HepG2 (cell line): ENCODE measurements around the gene TECPR1. TPM values are rescaled to one million over a fixed set of nuclear protein-coding genes. Genes with fewer than 3 reads are reported as not detected.

Experiments used
- ARNT ChIP-seq: fragments of 450-650 bp; IDR thresholded peaks from 2 replicates; pipeline ENCODE4 v1.6.1; 2017
- ATAD3A ChIP-seq: sonication (generic); formaldehyde crosslinking; IDR thresholded peaks from 2 replicates; pipeline ENCODE4 v1.4.0; 2020; ENCODE audit warnings: missing genetic modification reagents
- PCBP1 ChIP-seq: fragments of 200-400 bp; formaldehyde crosslinking; IDR thresholded peaks from 2 replicates; pipeline ENCODE4 v1.6.1; 2017; ENCODE audit warnings: mild to moderate bottlenecking, low read depth, low read length, borderline replicate concordance
- TBX2 ChIP-seq: sonication (generic); formaldehyde crosslinking; IDR thresholded peaks from 2 replicates; pipeline ENCODE4 v1.5.0; 2020; ENCODE audit warnings: missing genetic modification reagents, mild to moderate bottlenecking, borderline replicate concordance
- TOE1 ChIP-seq: sonication (generic); formaldehyde crosslinking; IDR thresholded peaks from 2 replicates; pipeline ENCODE4 v1.4.0; 2020; ENCODE audit warnings: mild to moderate bottlenecking, missing genetic modification reagents
- ZFAT ChIP-seq: sonication (generic); formaldehyde crosslinking; conservative IDR thresholded peaks from 2 replicates; pipeline ENCODE4 v1.8.1; 2023; ENCODE audit warnings: missing genetic modification reagents, inconsistent platforms
- ZMYM3 ChIP-seq: sonication (generic); formaldehyde crosslinking; IDR thresholded peaks from 2 replicates; pipeline ENCODE4 v1.5.1; 2020; ENCODE audit warnings: mild to moderate bottlenecking, missing genetic modification reagents
- ZNF160 ChIP-seq: sonication (generic); formaldehyde crosslinking; IDR thresholded peaks from 2 replicates; pipeline ENCODE4 v1.8.0; 2022; ENCODE audit warnings: mild to moderate bottlenecking, inconsistent platforms, missing genetic modification reagents
- ZNF607 ChIP-seq: sonication (generic); formaldehyde crosslinking; IDR thresholded peaks from 2 replicates; pipeline ENCODE4 v1.5.1; 2020; ENCODE audit warnings: missing genetic modification reagents, mild to moderate bottlenecking, borderline replicate concordance
- polyA plus RNA-seq, 8 experiments: library from polyadenylated mRNA; depleted of rRNA in 3 of 8; stranded (reverse) in 7 of 8; unstranded in 1 of 8; fragments of >200 nt; fragmentation: Illumina TruSeq in 4 of 8; extraction: Trizol in 4 of 8; gene quantifications; 2 replicates each; pipeline versions ENCODE4 v1.2.1 to v1.2.3, GENCODE V29; 2011 to 2016; ENCODE audit warnings: low read depth in 4 of 8, missing spikeins in 1 of 8, mixed read lengths in 1 of 8; ENCODE audit not compliant: insufficient read depth in 1 of 8
- total RNA-seq, 5 experiments: library from RNA; depleted of rRNA; stranded (reverse); fragments of >200 nt; fragmentation: Illumina TruSeq; extraction: Trizol; gene quantifications; 2 replicates each; pipeline ENCODE4 v1.2.3, GENCODE V29; 2016; ENCODE audit warnings: low read depth in 1 of 5
- TF ChIP-seq, protein P1 (sequence below): sonication (generic); formaldehyde crosslinking; IDR thresholded peaks from 2 replicates; pipeline ENCODE4 v1.5.0; 2020; ENCODE audit warnings: mild to moderate bottlenecking, missing genetic modification reagents, moderate library complexity
- TF ChIP-seq, protein P2 (sequence below): sonication (generic); formaldehyde crosslinking; IDR thresholded peaks from 2 replicates; pipeline ENCODE4 v1.4.0; 2020; ENCODE audit warnings: mild to moderate bottlenecking, missing genetic modification reagents
- TF ChIP-seq, protein P3 (sequence below): sonication (generic); formaldehyde crosslinking; IDR thresholded peaks from 2 replicates; pipeline ENCODE4 v1.4.0; 2020; ENCODE audit warnings: mild to moderate bottlenecking, missing genetic modification reagents

TECPR1 gene
- total and polyA plus RNA-seq, 2 of the 13 experiments (the other 11 are each of a cell fraction or from before 2014, with no cell fraction given) = 2.3 to 6.3 TPM

DNA sequence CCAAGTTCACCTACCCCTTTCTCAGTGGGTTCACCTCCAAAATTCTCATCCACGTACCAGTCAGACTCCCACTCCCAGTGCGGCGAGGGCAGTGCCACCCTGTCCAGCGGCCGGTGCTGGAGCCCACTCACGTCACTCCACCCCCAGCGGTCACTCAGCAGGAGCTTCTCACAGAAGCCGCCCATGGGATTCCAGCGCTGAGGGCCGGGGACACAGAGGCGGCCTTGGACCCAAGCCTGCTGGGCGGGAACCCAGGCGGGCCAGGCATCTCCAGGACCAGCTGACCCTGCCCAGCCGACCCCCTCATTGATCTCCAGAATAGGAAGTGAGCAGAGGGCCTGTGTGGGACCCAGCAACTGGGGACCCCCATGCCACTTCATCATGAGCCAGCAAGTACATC is 7.2 kb downstream of the TECPR1 start (continued):
- TF ChIP-seq, protein P1, sequence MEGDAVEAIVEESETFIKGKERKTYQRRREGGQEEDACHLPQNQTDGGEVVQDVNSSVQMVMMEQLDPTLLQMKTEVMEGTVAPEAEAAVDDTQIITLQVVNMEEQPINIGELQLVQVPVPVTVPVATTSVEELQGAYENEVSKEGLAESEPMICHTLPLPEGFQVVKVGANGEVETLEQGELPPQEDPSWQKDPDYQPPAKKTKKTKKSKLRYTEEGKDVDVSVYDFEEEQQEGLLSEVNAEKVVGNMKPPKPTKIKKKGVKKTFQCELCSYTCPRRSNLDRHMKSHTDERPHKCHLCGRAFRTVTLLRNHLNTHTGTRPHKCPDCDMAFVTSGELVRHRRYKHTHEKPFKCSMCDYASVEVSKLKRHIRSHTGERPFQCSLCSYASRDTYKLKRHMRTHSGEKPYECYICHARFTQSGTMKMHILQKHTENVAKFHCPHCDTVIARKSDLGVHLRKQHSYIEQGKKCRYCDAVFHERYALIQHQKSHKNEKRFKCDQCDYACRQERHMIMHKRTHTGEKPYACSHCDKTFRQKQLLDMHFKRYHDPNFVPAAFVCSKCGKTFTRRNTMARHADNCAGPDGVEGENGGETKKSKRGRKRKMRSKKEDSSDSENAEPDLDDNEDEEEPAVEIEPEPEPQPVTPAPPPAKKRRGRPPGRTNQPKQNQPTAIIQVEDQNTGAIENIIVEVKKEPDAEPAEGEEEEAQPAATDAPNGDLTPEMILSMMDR (CRISPR knock-in tag) = no peak
- no peak for TF ChIP-seq ARNT
- no peak for TF ChIP-seq ZNF160 (CRISPR knock-in tag)
- TF ChIP-seq, protein P2, sequence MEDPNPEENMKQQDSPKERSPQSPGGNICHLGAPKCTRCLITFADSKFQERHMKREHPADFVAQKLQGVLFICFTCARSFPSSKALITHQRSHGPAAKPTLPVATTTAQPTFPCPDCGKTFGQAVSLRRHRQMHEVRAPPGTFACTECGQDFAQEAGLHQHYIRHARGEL (CRISPR knock-in tag) = no peak
- TF ChIP-seq TBX2 (CRISPR knock-in tag) = no peak
- no peak for TF ChIP-seq TOE1 (CRISPR knock-in tag)
- no peak for TF ChIP-seq ZNF607 (CRISPR knock-in tag)
- no peak for TF ChIP-seq PCBP1
- TF ChIP-seq, protein P3, sequence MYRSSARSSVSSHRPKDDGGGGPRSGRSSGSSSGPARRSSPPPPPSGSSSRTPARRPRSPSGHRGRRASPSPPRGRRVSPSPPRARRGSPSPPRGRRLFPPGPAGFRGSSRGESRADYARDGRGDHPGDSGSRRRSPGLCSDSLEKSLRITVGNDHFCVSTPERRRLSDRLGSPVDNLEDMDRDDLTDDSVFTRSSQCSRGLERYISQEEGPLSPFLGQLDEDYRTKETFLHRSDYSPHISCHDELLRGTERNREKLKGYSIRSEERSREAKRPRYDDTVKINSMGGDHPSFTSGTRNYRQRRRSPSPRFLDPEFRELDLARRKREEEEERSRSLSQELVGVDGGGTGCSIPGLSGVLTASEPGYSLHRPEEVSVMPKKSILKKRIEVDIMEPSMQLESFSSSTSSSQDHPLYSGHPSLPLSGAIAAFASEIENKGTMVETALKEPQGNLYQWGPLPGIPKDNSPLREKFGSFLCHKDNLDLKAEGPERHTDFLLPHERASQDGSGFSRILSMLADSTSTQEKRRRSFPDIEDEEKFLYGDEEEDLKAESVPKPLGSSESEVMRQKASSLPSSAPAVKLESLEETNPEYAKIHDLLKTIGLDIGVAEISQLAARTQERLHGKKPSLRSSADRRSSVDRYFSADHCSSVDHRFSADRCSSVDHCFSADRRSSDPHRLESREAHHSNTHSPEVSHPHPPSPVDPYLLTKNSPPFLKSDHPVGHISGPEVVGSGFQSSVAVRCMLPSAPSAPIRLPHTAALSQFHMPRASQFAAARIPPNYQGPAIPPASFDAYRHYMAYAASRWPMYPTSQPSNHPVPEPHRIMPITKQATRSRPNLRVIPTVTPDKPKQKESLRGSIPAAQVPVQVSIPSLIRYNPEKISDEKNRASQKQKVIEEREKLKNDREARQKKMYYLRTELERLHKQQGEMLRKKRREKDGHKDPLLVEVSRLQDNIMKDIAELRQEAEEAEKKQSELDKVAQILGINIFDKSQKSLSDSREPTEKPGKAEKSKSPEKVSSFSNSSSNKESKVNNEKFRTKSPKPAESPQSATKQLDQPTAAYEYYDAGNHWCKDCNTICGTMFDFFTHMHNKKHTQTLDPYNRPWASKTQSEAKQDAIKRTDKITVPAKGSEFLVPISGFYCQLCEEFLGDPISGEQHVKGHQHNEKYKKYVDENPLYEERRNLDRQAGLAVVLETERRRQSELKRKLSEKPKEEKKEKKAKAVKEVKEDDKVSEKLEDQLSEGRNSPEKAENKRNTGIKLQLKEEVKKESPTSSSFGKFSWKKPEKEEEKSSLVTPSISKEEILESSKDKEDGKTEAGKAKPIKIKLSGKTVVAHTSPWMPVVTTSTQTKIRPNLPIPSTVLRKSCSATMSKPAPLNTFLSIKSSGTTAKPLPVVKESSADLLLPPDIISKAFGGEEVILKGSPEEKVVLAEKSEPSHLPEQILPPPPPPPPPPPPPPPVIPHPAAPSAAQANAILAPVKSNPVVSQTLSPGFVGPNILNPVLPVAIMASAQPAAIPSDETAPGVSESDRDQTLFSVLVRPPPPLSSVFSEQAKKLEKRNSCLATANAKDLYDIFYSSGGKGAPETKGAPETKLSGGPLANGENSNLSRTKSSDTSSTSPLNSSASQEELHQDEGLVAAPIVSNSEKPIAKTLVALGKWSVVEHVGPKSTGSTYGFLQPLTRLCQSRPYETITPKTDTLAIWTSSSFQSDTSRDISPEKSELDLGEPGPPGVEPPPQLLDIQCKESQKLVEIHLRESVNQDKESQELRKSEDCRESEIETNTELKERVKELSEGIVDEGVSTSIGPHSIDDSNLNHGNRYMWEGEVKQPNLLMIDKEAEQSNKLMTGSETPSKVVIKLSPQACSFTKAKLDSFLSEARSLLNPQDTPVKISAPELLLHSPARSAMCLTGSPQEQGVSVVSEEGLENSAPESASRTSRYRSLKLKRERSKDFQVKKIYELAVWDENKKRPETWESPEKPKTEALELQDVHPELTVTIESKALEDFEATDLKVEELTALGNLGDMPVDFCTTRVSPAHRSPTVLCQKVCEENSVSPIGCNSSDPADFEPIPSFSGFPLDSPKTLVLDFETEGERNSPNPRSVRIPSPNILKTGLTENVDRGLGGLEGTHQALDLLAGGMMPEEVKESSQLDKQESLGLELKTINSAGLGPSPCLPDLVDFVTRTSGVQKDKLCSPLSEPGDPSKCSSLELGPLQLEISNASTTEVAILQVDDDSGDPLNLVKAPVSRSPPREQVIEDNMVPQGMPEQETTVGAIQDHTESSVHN (CRISPR knock-in tag) = no peak
- no peak for TF ChIP-seq ZFAT
- no peak for TF ChIP-seq ZMYM3
- TF ChIP-seq ATAD3A (CRISPR knock-in tag) = no peak
